ENCODE results near the gene UNC45A.

DNA sequence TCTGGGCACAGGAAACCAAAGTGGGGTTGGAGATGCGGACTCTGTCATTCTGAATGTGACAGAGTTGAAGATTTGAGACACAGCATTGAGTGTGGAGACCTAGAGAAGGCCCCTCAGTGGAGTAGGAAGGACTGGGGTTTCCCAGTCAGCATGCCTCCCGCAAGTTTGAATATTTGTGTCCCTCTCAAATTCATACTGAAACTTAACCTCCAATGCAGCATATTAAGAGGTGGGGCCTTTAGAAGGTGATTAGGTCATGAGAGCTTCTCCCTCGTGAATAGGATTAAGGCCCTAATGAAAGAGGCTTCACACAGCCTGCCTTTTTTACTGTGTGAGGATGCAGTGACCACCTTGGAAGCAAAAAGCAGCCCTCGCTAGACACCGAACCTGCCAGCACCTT lies 10.7 kb upstream of the UNC45A start:
- TF ChIP-seq SIN3A (IDR thresholded peaks at IDR 0.05; ENCODE audit: borderline replicate concordance, insufficient read depth, low read depth, low read length) (no peak), CTCF (IDR thresholded peaks at IDR 0.05) (no peak), POLR2AphosphoS5 (IDR thresholded peaks at IDR 0.05; ENCODE audit: low read depth, low read length) (no peak), TCF7L2 (IDR thresholded peaks at IDR 0.05; ENCODE audit: low read depth, low read length) (no peak)
- TF ChIP-seq, protein P1, sequence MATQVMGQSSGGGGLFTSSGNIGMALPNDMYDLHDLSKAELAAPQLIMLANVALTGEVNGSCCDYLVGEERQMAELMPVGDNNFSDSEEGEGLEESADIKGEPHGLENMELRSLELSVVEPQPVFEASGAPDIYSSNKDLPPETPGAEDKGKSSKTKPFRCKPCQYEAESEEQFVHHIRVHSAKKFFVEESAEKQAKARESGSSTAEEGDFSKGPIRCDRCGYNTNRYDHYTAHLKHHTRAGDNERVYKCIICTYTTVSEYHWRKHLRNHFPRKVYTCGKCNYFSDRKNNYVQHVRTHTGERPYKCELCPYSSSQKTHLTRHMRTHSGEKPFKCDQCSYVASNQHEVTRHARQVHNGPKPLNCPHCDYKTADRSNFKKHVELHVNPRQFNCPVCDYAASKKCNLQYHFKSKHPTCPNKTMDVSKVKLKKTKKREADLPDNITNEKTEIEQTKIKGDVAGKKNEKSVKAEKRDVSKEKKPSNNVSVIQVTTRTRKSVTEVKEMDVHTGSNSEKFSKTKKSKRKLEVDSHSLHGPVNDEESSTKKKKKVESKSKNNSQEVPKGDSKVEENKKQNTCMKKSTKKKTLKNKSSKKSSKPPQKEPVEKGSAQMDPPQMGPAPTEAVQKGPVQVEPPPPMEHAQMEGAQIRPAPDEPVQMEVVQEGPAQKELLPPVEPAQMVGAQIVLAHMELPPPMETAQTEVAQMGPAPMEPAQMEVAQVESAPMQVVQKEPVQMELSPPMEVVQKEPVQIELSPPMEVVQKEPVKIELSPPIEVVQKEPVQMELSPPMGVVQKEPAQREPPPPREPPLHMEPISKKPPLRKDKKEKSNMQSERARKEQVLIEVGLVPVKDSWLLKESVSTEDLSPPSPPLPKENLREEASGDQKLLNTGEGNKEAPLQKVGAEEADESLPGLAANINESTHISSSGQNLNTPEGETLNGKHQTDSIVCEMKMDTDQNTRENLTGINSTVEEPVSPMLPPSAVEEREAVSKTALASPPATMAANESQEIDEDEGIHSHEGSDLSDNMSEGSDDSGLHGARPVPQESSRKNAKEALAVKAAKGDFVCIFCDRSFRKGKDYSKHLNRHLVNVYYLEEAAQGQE (IDR thresholded peaks at IDR 0.05; ENCODE audit: insufficient read depth in 1 of 2, low read depth in 2 of 2, low read length in 1 of 2) = no peak

All from Panc1 (cell line).